IMR-90 (cell line): ENCODE data around the gene DCANP1. TPM values are rescaled to one million over a fixed set of nuclear protein-coding genes. Genes with fewer than 3 reads are reported as not detected.

Source experiments
- ATAC-seq: fragments of 200-7000 bp; cut with Tn5 transposase; 2 replicates; pipeline ENCODE4 v1.9.1; 2020; ENCODE audit warnings: low read depth, mild to moderate bottlenecking, moderate library complexity
- BruUV-seq: library from RNA; stranded (reverse); fragments of 400-500 nt; replicated peaks from 2 replicates; lab custom pipeline; 2021; lab: Mats Ljungman, UMichigan
- CTCF ChIA-PET: fragments of 300-600 bp; formaldehyde crosslinking; extraction: SDS; loops from one replicate; lab custom pipeline; 2021; ENCODE audit warnings: antibody characterized with exemption; lab: Yijun Ruan, JAX
- POLR2A ChIA-PET: fragments of 300-600 bp; sonication (Branson Sonifier 250); formaldehyde crosslinking; loops from one replicate; lab custom pipeline; 2022; ENCODE audit warnings: antibody characterized with exemption; ENCODE audit not compliant: unreplicated experiment; lab: Charles Lee
- DNase-seq: peaks from one replicate; pipeline ENCODE4 v3.0.0; 2013
- H2AFZ ChIP-seq: replicated peaks from 2 replicates; pipeline ENCODE3; 2013; ENCODE audit warnings: low read length, mild to moderate bottlenecking; ENCODE audit not compliant: poor library complexity
- H2AK5ac ChIP-seq: 2 replicates; pipeline ENCODE4 v1.6.1; 2013; ENCODE audit warnings: low read depth, low read length, inconsistent platforms
- H2AK9ac ChIP-seq: replicated peaks from 2 replicates; pipeline ENCODE3; 2013; ENCODE audit warnings: mild to moderate bottlenecking, low read depth, low read length, moderate library complexity; ENCODE audit not compliant: poor library complexity
- H2BK120ac ChIP-seq: 2 replicates; pipeline ENCODE4 v1.6.1; 2013; ENCODE audit warnings: low read depth, low read length, inconsistent platforms
- H2BK15ac ChIP-seq: 3 replicates; pipeline ENCODE4 v1.6.1; 2013; ENCODE audit warnings: low read depth, low read length, inconsistent platforms
- H2BK20ac ChIP-seq: 2 replicates; pipeline ENCODE4 v1.6.1; 2013; ENCODE audit warnings: low read depth, mild to moderate bottlenecking, inconsistent platforms, low read length, moderate library complexity
- H2BK5ac ChIP-seq: 2 replicates; pipeline ENCODE4 v1.6.1; 2013; ENCODE audit warnings: mild to moderate bottlenecking, low read depth, low read length, inconsistent platforms; ENCODE audit not compliant: poor library complexity, severe bottlenecking
- H3K14ac ChIP-seq: replicated peaks from 2 replicates; pipeline ENCODE4 v1.6.1; 2013; ENCODE audit warnings: low read depth, low read length, inconsistent platforms
- H3K18ac ChIP-seq: 2 replicates; pipeline ENCODE4 v1.6.1; 2013; ENCODE audit warnings: low read depth, low read length, control low read depth
- H3K23ac ChIP-seq: 2 replicates; pipeline ENCODE4 v1.6.1; 2013; ENCODE audit warnings: low read depth, low read length, inconsistent platforms
- H3K27ac ChIP-seq: 2 replicates; pipeline ENCODE4 v1.5.1; 2013; ENCODE audit warnings: mild to moderate bottlenecking, control low read depth, low read length; ENCODE audit not compliant: insufficient read depth
- H3K27me3 ChIP-seq: 2 replicates; pipeline ENCODE4 v1.6.1; 2013; ENCODE audit warnings: low read length; ENCODE audit not compliant: control insufficient read depth, insufficient read depth
- H3K36me3 ChIP-seq: 2 replicates; pipeline ENCODE4 v1.6.1; 2013; ENCODE audit warnings: low read length, mixed read lengths; ENCODE audit not compliant: control insufficient read depth, insufficient read depth
- H3K4ac ChIP-seq: 2 replicates; pipeline ENCODE4 v1.6.1; 2013; ENCODE audit warnings: low read depth, low read length, inconsistent platforms
- H3K4me1 ChIP-seq: 2 replicates; pipeline ENCODE4 v1.6.1; 2013; ENCODE audit warnings: low read length, mixed read lengths; ENCODE audit not compliant: control insufficient read depth, insufficient read depth
- H3K4me2 ChIP-seq: 2 replicates; pipeline ENCODE4 v1.6.1; 2013; ENCODE audit warnings: low read depth, mild to moderate bottlenecking, control low read depth, low read length, moderate library complexity
- H3K4me3 ChIP-seq: 2 replicates; pipeline ENCODE4 v1.5.1; 2013; ENCODE audit warnings: low read depth, mild to moderate bottlenecking, control low read depth, low read length, moderate library complexity; ENCODE audit not compliant: insufficient read depth
- H3K56ac ChIP-seq: 2 replicates; pipeline ENCODE4 v1.6.1; 2013; ENCODE audit warnings: low read length, inconsistent platforms; ENCODE audit not compliant: insufficient read depth; ENCODE audit errors: extremely low read depth
- H3K79me1 ChIP-seq, 2 experiments: 2 replicates each; pipeline ENCODE4 v1.6.1; 2013; ENCODE audit warnings: low read length in 2 of 2, inconsistent platforms in 1 of 2, low read depth in 1 of 2
- H3K9ac ChIP-seq: 2 replicates; pipeline ENCODE4 v1.6.1; 2013; ENCODE audit warnings: low read depth, low read length, control low read depth
- H3K9me1 ChIP-seq: 2 replicates; pipeline ENCODE4 v1.6.1; 2013; ENCODE audit warnings: low read length, inconsistent platforms; ENCODE audit not compliant: insufficient read depth
- H3K9me3 ChIP-seq: 2 replicates; pipeline ENCODE4 v1.6.1; 2013; ENCODE audit warnings: low read length; ENCODE audit not compliant: control insufficient read depth, insufficient read depth
- H4K20me1 ChIP-seq: 2 replicates; pipeline ENCODE4 v1.6.1; 2013; ENCODE audit warnings: low read length, inconsistent platforms; ENCODE audit not compliant: insufficient read depth
- H4K5ac ChIP-seq: 2 replicates; pipeline ENCODE4 v1.6.1; 2013; ENCODE audit warnings: mild to moderate bottlenecking, low read depth, low read length, control low read depth
- H4K8ac ChIP-seq, 2 experiments: 2 replicates each; pipeline ENCODE4 v1.6.1; 2013; ENCODE audit warnings: low read depth in 2 of 2, low read length in 2 of 2, control low read depth in 1 of 2, inconsistent platforms in 1 of 2
- H4K91ac ChIP-seq: 2 replicates; pipeline ENCODE4 v1.6.1; 2013; ENCODE audit warnings: low read depth, low read length, inconsistent platforms; ENCODE audit not compliant: insufficient read depth
- FOS ChIP-seq: fragments of 150-350 bp; IDR thresholded peaks from 2 replicates; pipeline ENCODE4 v1.6.1; 2016; ENCODE audit warnings: low read depth, low read length
- MAFK ChIP-seq: IDR thresholded peaks from 2 replicates; pipeline ENCODE4 v1.6.1; 2012; ENCODE audit warnings: low read depth, low read length, improper control_type of control experiment
- NFE2L2 ChIP-seq: fragments of 150-350 bp; IDR thresholded peaks from 2 replicates; pipeline ENCODE4 v1.6.1; 2016; ENCODE audit warnings: low read depth, mild to moderate bottlenecking, low read length
- POLR2A ChIP-seq: IDR thresholded peaks from 2 replicates; pipeline ENCODE4 v1.6.1; 2012; ENCODE audit warnings: mild to moderate bottlenecking, low read depth, low read length
- RCOR1 ChIP-seq: IDR thresholded peaks from 2 replicates; pipeline ENCODE4 v1.6.1; 2012; ENCODE audit warnings: mild to moderate bottlenecking, low read length, improper control_type of control experiment; ENCODE audit not compliant: insufficient replicate concordance
- WGBS, 2 experiments: methylation state at CpG; one replicate each; pipeline versions ENCODE4 v1.1.5 to v1.1.7; 2013; ENCODE audit warnings: missing lambda C conversion rate in 2 of 2; ENCODE audit not compliant: insufficient read length in 1 of 2; ENCODE audit errors: extremely low coverage in 2 of 2; 5-methylcytosine and 5-hydroxymethylcytosine counted together
- dilution Hi-C: fragments of 300-500 bp; cut with HindIII; formaldehyde crosslinking; loops from one replicate; pipeline ENCODE4 v1.14.3; 2018; ENCODE audit warnings: low sequenced_read_pairs; ENCODE audit not compliant: unreplicated experiment
- in situ Hi-C: fragments of 300-500 bp; cut with MboI; formaldehyde crosslinking; loops from 3 replicates; pipeline ENCODE4 v1.14.3; 2019; ENCODE audit warnings: low sequenced_read_pairs, inconsistent platforms, mixed read lengths
- intact Hi-C: fragments of 100-400 bp; cut with micrococcal nuclease; formaldehyde crosslinking; loops from 2 replicates; pipeline ENCODE4 v1.10.0; 2022
- polyA plus RNA-seq, 3 experiments: library from polyadenylated mRNA; depleted of rRNA; stranded (reverse); fragments of >200 nt; gene quantifications; 2 replicates each; pipeline ENCODE4 v1.2.3, GENCODE V29; 2012; ENCODE audit warnings: low replicate concordance in 1 of 3
- total RNA-seq: library from RNA; depleted of rRNA; stranded (reverse); fragments of >200 nt; gene quantifications from 2 replicates; pipeline ENCODE4 v1.2.3, GENCODE V29; 2012

DCANP1 gene
- total and polyA plus RNA-seq, 2 of the 4 experiments (the other 2 are of a cell fraction) = not detected

DNA sequence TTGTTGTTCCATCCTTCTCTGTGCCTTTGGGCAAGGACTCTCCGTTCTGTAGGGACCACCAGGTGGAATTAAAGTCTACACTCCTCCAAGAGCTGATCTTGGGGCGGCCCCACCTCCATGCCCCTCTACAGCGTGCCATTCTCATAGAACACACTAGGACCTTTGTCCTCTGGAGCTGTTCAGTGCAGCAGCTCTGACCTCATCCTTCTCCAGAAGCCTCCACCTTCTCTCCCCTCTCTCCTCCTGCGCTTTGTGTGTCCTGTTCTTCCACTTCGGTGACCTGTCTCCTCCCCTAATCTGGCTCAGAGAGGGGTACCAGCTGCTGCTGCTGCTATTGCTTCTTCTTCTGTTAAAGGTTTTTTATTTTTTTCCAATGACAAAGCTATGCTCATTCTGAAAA lies 46.3 kb downstream of the DCANP1 start:
- Histone ChIP-seq H2BK20ac (no peak overlapping the region), H3K9me1 (peaks cover 13% of the 10 kb centered on the region; the same call in 1 of the 2 replicates), H3K14ac (no peak overlapping the region), H4K20me1 (peaks cover 24% of the 10 kb centered on the region), H3K79me1 (peaks cover 10 to 31% of the 10 kb centered on the region in 2 experiments), H3K27me3 (no peaks in the 10 kb centered on the region), H2AK9ac (no peak overlapping the region), H2BK15ac (no peak overlapping the region), H3K4me2 (no peak overlapping the region), H4K91ac (no peak overlapping the region), H2BK120ac (no peak overlapping the region), H4K5ac (no peak overlapping the region), H3K18ac (no peak overlapping the region), H3K23ac (no peak overlapping the region), H2AFZ (no peak overlapping the region), H3K4ac (no peak overlapping the region), H3K56ac (no peak overlapping the region), H3K4me3 (no peak overlapping the region), H3K9ac (no peak overlapping the region), H3K27ac (no peak overlapping the region), H4K8ac (no peak overlapping the region), H2AK5ac (no peak overlapping the region), H2BK5ac (no peak overlapping the region), H3K4me1 (peaks cover 10% of the 10 kb centered on the region), H3K9me3 (no peaks in the 10 kb centered on the region; the same call in 1 of the 2 replicates), H3K36me3 (no peaks in the 10 kb centered on the region)
- WGBS, 2 experiments = 100% methylated on average over 1 of the region's 5 CpGs; no CpG with 5 or more reads in 1 of the 2 experiments
- dilution Hi-C loops (no loop called here), in situ Hi-C loops (no loop called here), intact Hi-C loops (no loop called here)
- ATAC-seq = no peak
- TF ChIP-seq POLR2A (no peak), FOS (no peak), RCOR1 (no peak), MAFK (no peak), NFE2L2 (no peak)
- BruUV-seq = no TSS peak
- POLR2A ChIA-PET = no interaction called here
- DNase-seq = no peak
- CTCF ChIA-PET = no interaction called here
